Mononuclear cell (primary cell): ENCODE measurements around the gene ZBTB33. TPM values are rescaled to one million over a fixed set of nuclear protein-coding genes. Genes with fewer than 3 reads are reported as not detected.

Experiments
- H3K27me3 ChIP-seq: 2 replicates; pipeline ENCODE4 v1.6.0; 2011; ENCODE audit warnings: low read length, control low read depth; ENCODE audit not compliant: insufficient read depth
- H3K4me1 ChIP-seq: 2 replicates; pipeline ENCODE4 v1.5.1; 2011; ENCODE audit warnings: mild to moderate bottlenecking, low read length, control low read depth; ENCODE audit not compliant: insufficient read depth
- H3K4me3 ChIP-seq: 2 replicates; pipeline ENCODE4 v1.5.1; 2011; ENCODE audit warnings: mild to moderate bottlenecking, low read length, moderate library complexity
- H3K9me3 ChIP-seq: 2 replicates; pipeline ENCODE4 v1.5.1; 2011; ENCODE audit warnings: low read depth, mild to moderate bottlenecking, control low read depth, low read length
- total RNA-seq: library from RNA; depleted of rRNA; stranded (reverse); fragments of >200 nt; gene quantifications from one replicate; pipeline ENCODE4 v1.2.3, GENCODE V29; 2012

The ZBTB33 gene
- total RNA-seq, 1 donor, result 52.8 TPM

- peaks cover 21% of the 10 kb centered on the region for H3K4me1 ChIP-seq
- H3K9me3 ChIP-seq, result no peaks in the 10 kb centered on the region
- H3K27me3 ChIP-seq, result no peaks in the 10 kb centered on the region
- H3K4me3 ChIP-seq, result no peak overlapping the region
Measured at GRCh38 chrX:120286733-120287512, 36.3 kb downstream of the ZBTB33 start.

DNA sequence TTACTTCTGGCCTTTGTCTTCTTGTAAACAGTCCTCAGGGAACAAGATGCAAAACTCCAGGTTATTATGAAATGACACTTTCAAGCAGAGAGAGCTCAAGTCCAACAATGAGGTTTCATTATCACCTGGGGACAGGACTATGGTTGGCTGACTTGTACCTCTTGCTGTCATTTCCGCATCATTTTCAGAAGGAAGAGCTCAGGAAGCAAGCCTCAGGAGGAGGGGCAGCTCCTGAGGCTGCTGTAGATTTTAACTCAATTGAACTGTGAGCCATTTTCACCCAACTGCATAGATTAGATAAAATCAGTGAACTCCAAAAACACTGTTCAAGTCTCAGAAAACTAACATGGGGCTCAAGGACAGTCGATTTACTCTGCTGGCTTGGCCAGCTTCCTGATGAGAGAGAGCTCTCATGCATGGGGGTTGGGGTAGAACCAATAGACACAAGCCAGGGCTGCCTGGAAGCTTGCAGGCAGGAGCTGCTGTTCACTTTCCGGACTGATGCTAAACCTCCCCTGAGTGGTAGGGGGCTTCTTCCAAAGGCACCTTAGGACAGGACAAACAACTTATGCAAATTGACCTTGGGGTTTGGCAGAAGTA is 37.0 kb downstream of the ZBTB33 start:
- peaks cover 21% of the 10 kb centered on the region for H3K4me1 ChIP-seq
- H3K4me3 ChIP-seq, result no peak overlapping the region
- no peaks in the 10 kb centered on the region for H3K27me3 ChIP-seq
- H3K9me3 ChIP-seq, result no peaks in the 10 kb centered on the region

DNA sequence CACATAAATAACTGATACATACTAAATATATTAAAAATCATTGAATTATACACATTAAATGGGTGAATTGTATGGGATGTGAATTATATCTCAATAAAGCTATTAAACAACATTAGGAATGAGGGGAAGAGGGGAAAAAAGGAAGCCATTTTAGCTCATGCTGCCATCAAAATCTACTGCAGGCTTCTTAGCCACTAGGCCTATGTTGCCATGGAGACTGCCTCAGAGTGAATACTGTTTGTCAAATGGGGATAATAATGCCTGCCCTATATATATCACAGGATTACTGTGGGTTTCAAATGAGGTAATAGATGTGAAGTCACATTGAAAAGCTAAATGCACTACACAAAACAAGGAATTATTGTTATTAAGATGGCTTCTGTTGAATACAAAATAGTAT is 39.5 kb downstream of the ZBTB33 start:
- Histone ChIP-seq H3K4me1 (peaks cover 26% of the 10 kb centered on the region), H3K9me3 (no peaks in the 10 kb centered on the region), H3K4me3 (no peak overlapping the region), H3K27me3 (no peaks in the 10 kb centered on the region)

DNA sequence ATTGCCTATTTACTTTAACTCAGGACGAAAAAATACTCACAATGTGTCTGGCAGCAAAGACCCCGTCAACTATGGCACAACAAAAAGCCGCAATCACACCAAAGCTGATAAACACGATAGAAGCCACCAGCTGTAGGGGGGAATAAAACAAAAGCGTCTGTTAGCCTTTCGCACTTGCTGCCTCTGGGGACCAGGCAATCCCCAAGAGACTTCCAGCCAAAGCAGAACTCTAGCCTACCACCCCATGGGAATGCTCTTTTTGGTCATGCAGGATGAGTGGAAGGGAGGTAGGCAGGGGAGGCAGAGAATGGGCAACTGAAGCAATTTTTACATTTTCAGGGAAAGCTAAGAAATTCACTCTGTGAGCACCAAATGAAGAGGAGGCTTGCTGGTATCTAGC is 40.6 kb downstream of the ZBTB33 start:
- Histone ChIP-seq H3K27me3 (no peaks in the 10 kb centered on the region), H3K4me1 (peaks cover 27% of the 10 kb centered on the region), H3K4me3 (no peak overlapping the region), H3K9me3 (no peaks in the 10 kb centered on the region)

DNA sequence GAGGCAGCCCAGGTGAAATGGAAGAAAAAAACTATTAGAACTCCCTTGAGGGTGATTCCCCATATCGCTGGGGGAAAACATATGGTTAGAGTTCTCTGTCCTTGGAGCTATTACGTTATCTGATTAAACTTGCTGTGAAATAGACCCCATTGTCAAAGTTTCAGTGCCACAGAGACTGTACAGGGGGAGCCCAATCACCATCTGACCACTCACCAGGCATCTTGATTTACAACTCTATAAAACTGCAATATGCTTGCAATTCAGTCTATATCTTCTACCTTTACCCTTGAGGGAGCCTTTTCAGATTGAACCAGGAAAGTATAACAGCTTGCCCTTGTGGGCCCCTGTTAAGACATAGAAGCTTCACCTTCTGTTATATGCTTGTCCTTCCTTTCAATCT is 42.4 kb downstream of the ZBTB33 start:
- Histone ChIP-seq H3K4me1 (peaks cover 11% of the 10 kb centered on the region), H3K4me3 (no peak overlapping the region), H3K9me3 (no peaks in the 10 kb centered on the region), H3K27me3 (no peaks in the 10 kb centered on the region)

DNA sequence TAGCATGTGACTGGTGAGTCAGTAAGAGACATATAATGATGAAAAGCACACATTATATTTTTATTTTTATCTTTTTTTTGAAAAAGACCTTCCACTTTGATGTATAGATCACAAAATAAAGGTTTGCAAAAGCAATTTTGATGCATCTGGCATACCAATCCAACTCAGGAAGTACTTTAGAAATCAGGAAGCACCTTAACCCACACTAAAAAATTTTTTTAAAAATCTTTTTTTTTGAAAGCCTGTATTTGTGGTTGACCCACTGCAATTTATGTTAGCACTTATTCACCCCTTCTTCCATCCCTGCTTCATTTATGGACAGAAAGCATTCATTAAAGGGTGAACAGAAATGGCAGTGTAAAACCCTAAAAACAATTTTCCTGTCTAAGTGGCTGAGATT is 44.0 kb downstream of the ZBTB33 start:
- peaks cover 6% of the 10 kb centered on the region for H3K4me1 ChIP-seq
- H3K27me3 ChIP-seq, result no peaks in the 10 kb centered on the region
- no peaks in the 10 kb centered on the region for H3K9me3 ChIP-seq
- H3K4me3 ChIP-seq, result no peak overlapping the region

DNA sequence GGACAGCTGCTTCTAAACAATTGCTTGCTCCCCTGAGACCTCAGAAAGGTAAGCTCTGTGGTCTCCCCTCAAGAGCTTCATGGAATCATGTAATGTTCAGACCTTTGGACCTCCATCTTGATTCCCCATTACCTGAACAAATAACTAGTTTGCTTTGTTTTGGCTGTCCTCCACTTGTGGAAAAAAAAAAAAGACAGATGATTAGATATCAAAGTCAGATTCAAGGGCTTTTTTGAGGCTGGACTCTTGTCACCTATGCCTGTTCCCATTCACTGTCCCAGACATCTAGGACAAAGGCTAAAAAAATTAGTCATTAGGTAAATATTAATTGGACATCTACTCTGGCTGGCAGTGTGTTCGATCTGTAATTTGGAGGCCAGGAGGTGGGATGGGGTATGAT is 47.3 kb downstream of the ZBTB33 start:
- H3K27me3 ChIP-seq, result no peaks in the 10 kb centered on the region
- no peaks in the 10 kb centered on the region for H3K9me3 ChIP-seq
- no peak overlapping the region for H3K4me3 ChIP-seq
- peaks cover 22% of the 10 kb centered on the region for H3K4me1 ChIP-seq

DNA sequence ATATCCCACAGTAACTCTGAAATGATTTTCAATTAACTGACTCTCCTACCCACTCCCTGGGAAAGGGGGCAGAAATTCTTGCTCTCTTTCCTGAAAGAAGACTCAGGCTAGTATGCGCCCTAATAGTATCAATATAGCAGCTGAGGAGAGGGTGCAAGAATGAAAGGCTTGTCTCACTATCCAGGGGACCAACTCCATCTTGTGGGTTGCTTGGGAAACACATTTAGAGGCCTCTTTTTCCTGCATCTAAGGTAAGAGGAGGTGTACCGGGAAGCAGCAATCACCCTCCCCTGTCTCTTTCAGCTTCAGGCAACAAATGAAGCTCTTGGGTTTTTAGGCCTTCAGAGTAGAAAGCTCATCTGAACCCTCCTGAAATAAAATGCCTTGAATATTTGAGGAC is 49.3 kb downstream of the ZBTB33 start:
- Histone ChIP-seq H3K27me3 (no peaks in the 10 kb centered on the region), H3K9me3 (no peaks in the 10 kb centered on the region), H3K4me1 (peaks cover 37% of the 10 kb centered on the region)

GRCh38 chrX:120301497-120301896 is 50.9 kb downstream of the ZBTB33 start:
- H3K4me1 ChIP-seq, result peaks cover 48% of the 10 kb centered on the region
- H3K4me3 ChIP-seq, result no peak overlapping the region
- H3K9me3 ChIP-seq, result no peaks in the 10 kb centered on the region
- H3K27me3 ChIP-seq, result no peaks in the 10 kb centered on the region

More for the DNA sequence above, 49.3 kb downstream of the ZBTB33 start:
- no peak overlapping the region for H3K4me3 ChIP-seq

GRCh38 chrX:120301960-120302359 is 51.3 kb downstream of the ZBTB33 start:
- H3K27me3 ChIP-seq, result no peaks in the 10 kb centered on the region
- H3K4me3 ChIP-seq, result no peak overlapping the region
- no peaks in the 10 kb centered on the region for H3K9me3 ChIP-seq
- peaks cover 53% of the 10 kb centered on the region for H3K4me1 ChIP-seq

DNA sequence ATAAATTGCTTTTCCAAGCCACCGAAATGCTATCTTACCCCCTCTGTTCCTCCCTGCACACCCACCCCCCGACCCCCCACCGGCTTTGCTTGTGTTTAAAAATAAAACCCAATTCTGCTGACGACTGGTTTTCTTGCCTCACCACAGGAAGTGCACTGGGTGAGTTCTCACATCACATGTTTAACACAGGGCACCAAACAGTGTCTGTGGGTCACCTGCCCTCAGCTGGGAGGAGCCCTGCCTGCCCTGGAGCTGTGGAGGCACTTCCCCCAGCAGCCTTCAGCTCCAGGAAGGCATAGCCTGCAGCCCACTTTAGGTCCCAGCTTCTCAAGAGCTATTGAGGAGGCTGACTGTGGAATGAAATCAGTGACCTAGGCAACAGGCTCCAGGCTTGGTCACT is 51.8 kb downstream of the ZBTB33 start:
- H3K4me3 ChIP-seq, result no peak overlapping the region
- no peaks in the 10 kb centered on the region for H3K9me3 ChIP-seq
- H3K4me1 ChIP-seq, result peaks cover 55% of the 10 kb centered on the region
- no peaks in the 10 kb centered on the region for H3K27me3 ChIP-seq

DNA sequence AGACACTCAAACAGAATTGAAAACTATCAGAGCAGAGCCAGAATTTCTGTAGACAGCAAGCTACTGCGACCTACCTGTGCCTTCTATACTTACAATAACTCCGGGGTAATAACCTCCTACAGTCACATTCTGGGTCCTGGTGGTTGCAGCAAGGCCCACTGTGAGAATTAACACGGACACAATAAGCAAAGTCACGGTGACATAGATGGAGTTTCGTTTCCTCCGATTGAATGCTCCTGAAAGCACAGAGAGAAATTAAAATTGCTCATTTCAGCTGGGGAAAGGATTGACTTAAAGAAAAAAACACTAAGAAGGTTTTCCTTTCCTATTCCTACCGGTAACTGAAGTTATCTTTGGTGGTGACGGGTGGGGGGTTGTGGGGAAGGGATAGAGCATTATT is 53.6 kb downstream of the ZBTB33 start:
- no peak overlapping the region for H3K4me3 ChIP-seq
- no peaks in the 10 kb centered on the region for H3K27me3 ChIP-seq
- no peaks in the 10 kb centered on the region for H3K9me3 ChIP-seq
- peaks cover 61% of the 10 kb centered on the region for H3K4me1 ChIP-seq

GRCh38 chrX:120305531-120306141 is 55.0 kb downstream of the ZBTB33 start:
- peaks cover 68% of the 10 kb centered on the region for H3K4me1 ChIP-seq

GRCh38 chrX:120306630-120307029 is 56.0 kb downstream of the ZBTB33 start:
- H3K27me3 ChIP-seq, result peaks cover 8% of the 10 kb centered on the region
- no peaks in the 10 kb centered on the region for H3K9me3 ChIP-seq
- peaks cover 71% of the 10 kb centered on the region for H3K4me1 ChIP-seq
- no peak overlapping the region for H3K4me3 ChIP-seq

More at GRCh38 chrX:120305531-120306141, 55.0 kb downstream of the ZBTB33 start:
- H3K27me3 ChIP-seq, result peaks cover 5% of the 10 kb centered on the region
- H3K4me3 ChIP-seq, result no peak overlapping the region
- no peaks in the 10 kb centered on the region for H3K9me3 ChIP-seq
